K562 (cell line): ENCODE measurements around the gene DDX41. TPM values are rescaled to one million over a fixed set of nuclear protein-coding genes. Genes with fewer than 3 reads are reported as not detected.

Experiments
- ATAC-seq: fragments of 200-7000 bp; cut with Tn5 transposase; 3 replicates; pipeline ENCODE4 v1.9.1; 2020; ENCODE audit warnings: moderate library complexity
- BruUV-seq: library from RNA; stranded (reverse); fragments of 400-500 nt; replicated peaks from 2 replicates; lab custom pipeline; 2021; lab: Mats Ljungman, UMichigan
- CTCF ChIA-PET: fragments of 300-600 bp; formaldehyde crosslinking; extraction: SDS; loops from one replicate; lab custom pipeline; 2021; ENCODE audit warnings: low intra/inter-chr PET ratio; lab: Yijun Ruan, JAX
- POLR2A ChIA-PET: fragments of 300-600, 350-650 bp; sonication (Branson Sonifier 250); formaldehyde crosslinking; extraction: SDS; loops from one replicate; lab custom pipeline; 2021; ENCODE audit warnings: antibody characterized with exemption, inconsistent platforms; lab: Yijun Ruan, JAX
- DNase-seq, 4 experiments: peaks; one replicate each; pipeline versions ENCODE4 v3.0.0 to v3.0.0-alpha.2; 2011 to 2018; ENCODE audit warnings: low spot score in 3 of 4, mixed read lengths in 3 of 4; ENCODE audit errors: extremely low read depth in 1 of 4
- FAIRE-seq: peaks from 2 replicates; lab custom pipeline; 2011; peaks lifted over from hg19 to GRCh38; lab: Jason Lieb, UNC
- H2AFZ ChIP-seq: 2 replicates; pipeline ENCODE4 v1.6.0; 2011; ENCODE audit warnings: low read depth, low read length, control low read depth, inconsistent platforms
- H3K27ac ChIP-seq: fragments of 200-600 bp; 3 replicates; pipeline ENCODE4 v1.8.0; 2011; ENCODE audit warnings: low read depth, mild to moderate bottlenecking, control low read depth, inconsistent platforms, low read length, moderate library complexity, mixed read lengths; ENCODE audit errors: extremely low read depth
- H3K27me3 ChIP-seq, 2 experiments: fragments of 300-600 bp in 1 of 2; 2 replicates in 1 of 2; 3 replicates in 1 of 2; pipeline versions ENCODE4 v1.6.0 to v1.8.0; 2011; ENCODE audit warnings: inconsistent platforms in 2 of 2, low read length in 2 of 2, mild to moderate bottlenecking in 1 of 2, mixed read lengths in 1 of 2, moderate library complexity in 1 of 2; ENCODE audit not compliant: control insufficient read depth in 2 of 2, insufficient read depth in 2 of 2
- H3K36me3 ChIP-seq: fragments of 300-600 bp; 3 replicates; pipeline ENCODE4 v1.8.0; 2011; ENCODE audit warnings: mild to moderate bottlenecking, low read length, inconsistent platforms; ENCODE audit not compliant: control insufficient read depth, insufficient read depth
- H3K4me1 ChIP-seq, 2 experiments: fragments of 200-600 bp in 1 of 2; replicated peaks in 1 of 2; 2 replicates in 1 of 2; 3 replicates in 1 of 2; pipeline versions ENCODE4 v1.5.1 to v1.8.0; 2011; ENCODE audit warnings: inconsistent platforms in 2 of 2, low read length in 2 of 2, mild to moderate bottlenecking in 1 of 2, mixed read lengths in 1 of 2, moderate library complexity in 1 of 2; ENCODE audit not compliant: control insufficient read depth in 2 of 2, insufficient read depth in 2 of 2
- H3K4me2 ChIP-seq: 2 replicates; pipeline ENCODE4 v1.6.1; 2011; ENCODE audit warnings: low read length, control low read depth, inconsistent platforms, mixed read lengths; ENCODE audit not compliant: insufficient read depth
- H3K4me3 ChIP-seq: fragments of 200-600 bp; sonication (generic), shearing (Covaris generic); 2 replicates; pipeline ENCODE4 v1.5.1; 2016; ENCODE audit warnings: control low read depth, inconsistent platforms
- H3K79me2 ChIP-seq: fragments of 200-600 bp; 3 replicates; pipeline ENCODE4 v1.8.0; 2011; ENCODE audit warnings: low read length, inconsistent platforms; ENCODE audit not compliant: control insufficient read depth, insufficient read depth
- H3K9ac ChIP-seq, 2 experiments: 2 replicates each; pipeline versions ENCODE4 v1.6.0 to v1.6.1; 2011; ENCODE audit warnings: low read depth in 2 of 2, low read length in 2 of 2, control low read depth in 1 of 2, inconsistent platforms in 1 of 2, mild to moderate bottlenecking in 1 of 2, mixed read lengths in 1 of 2; ENCODE audit not compliant: insufficient read depth in 1 of 2
- H3K9me1 ChIP-seq: one replicate; pipeline ENCODE4 v1.6.0; 2011; ENCODE audit warnings: inconsistent platforms, mild to moderate bottlenecking, low read length, moderate library complexity; ENCODE audit not compliant: control insufficient read depth, insufficient read depth
- H3K9me3 ChIP-seq: replicated peaks from 2 replicates; pipeline ENCODE4 v1.5.1; 2011; ENCODE audit warnings: low read depth, low read length, inconsistent platforms; ENCODE audit not compliant: control insufficient read depth, insufficient read depth
- H4K20me1 ChIP-seq: replicated peaks from 2 replicates; pipeline ENCODE4 v1.6.1; 2011; ENCODE audit warnings: low read length, inconsistent platforms, mixed read lengths; ENCODE audit not compliant: control insufficient read depth, insufficient read depth
- ATF4 ChIP-seq: fragments of 450-650 bp; formaldehyde crosslinking; IDR thresholded peaks from 2 replicates; pipeline ENCODE4 v1.4.0; 2022; ENCODE audit warnings: mild to moderate bottlenecking, moderate library complexity
- FOSL1 ChIP-seq: fragments of 200-800 bp; sonication (Bioruptor generic); conservative IDR thresholded peaks from 2 replicates; pipeline ENCODE4 v1.6.1; 2016; ENCODE audit warnings: missing genetic modification characterization, missing compliant biosample characterization
- GABPB1 ChIP-seq: sonication (generic); formaldehyde crosslinking; IDR thresholded peaks from 2 replicates; pipeline ENCODE4 v1.8.0; 2022; ENCODE audit warnings: mild to moderate bottlenecking, missing genetic modification reagents
- GATAD2A ChIP-seq: fragments of 450-650 bp; IDR thresholded peaks from 2 replicates; pipeline ENCODE4 v1.6.1; 2017
- HDAC8 ChIP-seq: fragments of 450-650 bp; IDR thresholded peaks from 2 replicates; pipeline ENCODE4 v1.6.1; 2016; ENCODE audit warnings: mild to moderate bottlenecking, missing genetic modification characterization, moderate library complexity, missing compliant biosample characterization
- L3MBTL2 ChIP-seq: fragments of 450-650 bp; IDR thresholded peaks from 2 replicates; pipeline ENCODE4 v1.6.1; 2016; ENCODE audit warnings: mild to moderate bottlenecking, moderate library complexity
- NFATC3 ChIP-seq: fragments of 450-650 bp; IDR thresholded peaks from 2 replicates; pipeline ENCODE4 v1.6.1; 2017; ENCODE audit warnings: mild to moderate bottlenecking
- POLR2G ChIP-seq: fragments of 200-400 bp; formaldehyde crosslinking; IDR thresholded peaks from 2 replicates; pipeline ENCODE4 v1.6.1; 2017; ENCODE audit warnings: low read depth, mild to moderate bottlenecking, antibody characterized with exemption, low read length, moderate library complexity
- RBM17 ChIP-seq: fragments of 200-400 bp; formaldehyde crosslinking; IDR thresholded peaks from 2 replicates; pipeline ENCODE4 v1.6.1; 2017; ENCODE audit warnings: low read depth, mild to moderate bottlenecking, low read length, borderline replicate concordance
- RBM25 ChIP-seq: fragments of 200-400 bp; formaldehyde crosslinking; IDR thresholded peaks from 2 replicates; pipeline ENCODE4 v1.6.1; 2018; ENCODE audit warnings: low read length, low read depth, moderate library complexity; ENCODE audit not compliant: severe bottlenecking
- ZBTB7A ChIP-seq: IDR thresholded peaks from 2 replicates; pipeline ENCODE4 v1.6.1; 2011; ENCODE audit warnings: low read depth, mild to moderate bottlenecking, low read length, moderate library complexity, borderline replicate concordance; ENCODE audit not compliant: control insufficient read depth
- ZC3H4 ChIP-seq: sonication (generic); formaldehyde crosslinking; IDR thresholded peaks from 2 replicates; pipeline ENCODE4 v1.9.0; 2021; ENCODE audit warnings: missing genetic modification reagents, borderline replicate concordance
- ZFP30 ChIP-seq: fragments of 250-450 bp; sonication (Bioruptor Pico); IDR thresholded peaks from 2 replicates; pipeline ENCODE4 v1.8.0; 2022; ENCODE audit warnings: moderate library complexity, mild to moderate bottlenecking, inconsistent platforms, borderline replicate concordance
- ZNF121 ChIP-seq: sonication (generic); formaldehyde crosslinking; conservative IDR thresholded peaks from 2 replicates; pipeline ENCODE4 v1.8.0; 2022; ENCODE audit warnings: missing genetic modification reagents
- ZNF696 ChIP-seq: fragments of 250-450 bp; sonication (Bioruptor Pico); conservative IDR thresholded peaks from 2 replicates; pipeline ENCODE4 v1.4.0; 2020; ENCODE audit warnings: mild to moderate bottlenecking, moderate library complexity
- WGBS: fragments of 100-300 bp; shearing (Covaris generic); methylation state at CpG from one replicate; pipeline ENCODE4 v1.1.6; 2016; ENCODE audit warnings: low coverage, mixed read lengths; ENCODE audit not compliant: insufficient coverage; ENCODE audit errors: missing lambda C conversion rate; 5-methylcytosine and 5-hydroxymethylcytosine counted together
- in situ Hi-C: fragments of 300-500 bp; cut with MboI; formaldehyde crosslinking; loops from 4 replicates; pipeline ENCODE4 v1.15.0; 2018; ENCODE audit warnings: inconsistent platforms, mixed read lengths
- intact Hi-C: fragments of 100-400 bp; cut with micrococcal nuclease; formaldehyde crosslinking; loops from 2 replicates; pipeline ENCODE4 v1.14.2; 2022
- polyA plus RNA-seq, 8 experiments: library from polyadenylated mRNA; depleted of rRNA in 4 of 8; stranded (reverse) in 5 of 8; unstranded in 3 of 8; fragments of >200 nt; fragmentation: Nextera tagmentation in 2 of 8; fragmentation: Illumina TruSeq in 1 of 8; extraction: Ambion mirVana in 2 of 8; extraction: Trizol in 1 of 8; gene quantifications; 2 replicates each; pipeline versions ENCODE4 v1.2.1 to v1.2.3, GENCODE V29; 2011 to 2014; ENCODE audit warnings: inconsistent platforms in 1 of 8, missing spikeins in 1 of 8
- total RNA-seq, 7 experiments: library from RNA; depleted of rRNA in 6 of 7; stranded (reverse); fragments of >200 nt in 6 of 7; fragmentation: Illumina TruSeq in 2 of 7; extraction: Trizol in 2 of 7; gene quantifications; 2 replicates each; pipeline versions ENCODE4 v1.2.1 to v1.2.3, GENCODE V29; 2011 to 2021; ENCODE audit warnings: low replicate concordance in 1 of 7
- TF ChIP-seq, protein P1 (sequence below), 2 experiments: fragments of 450-650 bp; IDR thresholded peaks; 2 replicates each; pipeline ENCODE4 v1.6.1; 2018; ENCODE audit warnings: mild to moderate bottlenecking in 2 of 2, low read depth in 1 of 2; ENCODE audit not compliant: partially characterized antibody in 2 of 2

Gene DDX41
- total and polyA plus RNA-seq, 9 of the 15 experiments (the other 6 are each of a cell fraction or from before 2014, with no cell fraction given): 38.2 to 284 (median 116) TPM

DNA sequence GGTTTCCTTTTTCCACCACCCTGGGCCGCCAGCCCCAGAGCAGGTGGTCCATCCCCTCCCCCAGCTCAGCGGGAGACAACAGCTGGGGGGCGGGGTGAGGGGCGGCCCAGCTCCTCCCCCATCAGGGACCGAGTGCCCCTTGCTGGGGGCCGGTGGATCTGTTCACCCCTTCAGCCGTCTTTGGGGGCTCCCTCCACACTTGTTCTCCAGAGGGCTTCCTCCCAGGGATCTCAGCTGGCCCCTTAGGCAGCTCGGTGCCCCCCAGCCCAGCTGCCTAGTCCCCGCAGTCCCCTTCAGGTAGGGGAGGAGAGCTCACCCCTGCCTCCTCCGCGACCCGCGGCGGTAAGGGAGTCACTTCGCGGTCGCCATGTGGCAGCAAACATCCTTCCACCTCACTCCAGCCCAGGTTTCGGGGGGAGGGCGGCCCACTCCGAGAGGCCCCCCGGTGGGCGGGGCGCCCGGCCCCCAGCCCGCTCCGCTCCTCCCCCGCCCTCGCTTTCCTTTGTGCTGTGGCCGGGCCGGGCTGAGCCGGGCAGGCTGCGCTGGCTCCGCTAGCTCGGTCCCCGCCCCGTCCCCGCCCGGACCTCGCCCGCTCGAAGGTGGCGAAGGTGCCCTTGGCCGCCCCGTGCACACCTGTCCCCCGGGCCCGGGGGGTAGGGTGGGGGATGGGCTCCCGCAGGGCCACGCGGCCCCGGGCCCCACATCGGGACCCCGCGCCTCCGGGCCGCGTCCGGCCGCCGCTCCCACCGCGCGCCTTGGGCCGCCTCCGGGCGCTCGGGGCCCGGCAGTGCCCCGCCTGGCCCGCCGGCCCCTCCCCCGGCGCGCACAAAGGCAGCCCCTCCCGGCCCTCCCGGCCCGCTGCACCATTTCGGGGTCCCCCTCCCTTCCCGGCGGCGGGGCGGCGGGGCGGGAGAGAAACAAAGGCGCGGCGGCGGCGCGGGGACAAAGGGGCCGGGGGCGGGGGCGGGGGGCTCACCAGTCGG is 44.0 kb downstream of the DDX41 start:
- DNase-seq (peak; percentile 60 to 88 (median 82)), FAIRE-seq (no peak), ATAC-seq (peak; percentile 61)
- Histone ChIP-seq H3K9ac (peak overlapping the region; percentile 77 to 97), H3K36me3 (peaks cover 29% of the 10 kb centered on the region; the same call in 1 of the 3 replicates), H4K20me1 (no peaks in the 10 kb centered on the region; the same call in 1 of the 2 replicates), H3K27ac (peak overlapping the region; percentile 79), H3K4me2 (peak overlapping the region; percentile 82), H2AFZ (peak overlapping the region; percentile 68), H3K27me3 (no peaks in the 10 kb centered on the region), H3K4me3 (peak overlapping the region; percentile 65), H3K79me2 (peaks cover 36% of the 10 kb centered on the region), H3K9me1 (no peaks in the 10 kb centered on the region), H3K9me3 (no peaks in the 10 kb centered on the region), H3K4me1 (peaks cover 21 to 67% of the 10 kb centered on the region in 2 experiments)
- intact Hi-C loops: no loop called here
- 0% methylated on average over 23 of the region's 93 CpGs for WGBS
- in situ Hi-C loops: no loop called here
- ChIA-PET CTCF (interaction anchor here (0.6 kb wide), 2 partner anchors 19 kb away, joined by 3 read pairs; no protein-coding TSS in a partner anchor), POLR2A (interaction anchor here (0.7 to 1.7 kb wide), 5 partner anchors 17 to 23 kb away, joined by 3 to 10 read pairs (median 4); no protein-coding TSS in a partner anchor)
- TSS peak; percentile 39 for BruUV-seq
- peak; percentile 78 for TF ChIP-seq POLR2G
- TF ChIP-seq GATAD2A: 0 out of 2 replicates have a peak, but pooled peaks have one; percentile 41
- TF ChIP-seq ATF4: no peak
- TF ChIP-seq GABPB1 (CRISPR knock-in tag): no peak
- TF ChIP-seq ZNF121 (CRISPR knock-in tag): no peak
- no peak for TF ChIP-seq ZNF696 (CRISPR knock-in tag)
- TF ChIP-seq ZFP30: no peak
- TF ChIP-seq HDAC8 (tag): no peak
- no peak for TF ChIP-seq RBM25
- no peak for TF ChIP-seq ZC3H4 (CRISPR knock-in tag)
- no peak for TF ChIP-seq FOSL1
- TF ChIP-seq RBM17: no peak
- peak; percentile 50 for TF ChIP-seq L3MBTL2
- TF ChIP-seq, protein P1, sequence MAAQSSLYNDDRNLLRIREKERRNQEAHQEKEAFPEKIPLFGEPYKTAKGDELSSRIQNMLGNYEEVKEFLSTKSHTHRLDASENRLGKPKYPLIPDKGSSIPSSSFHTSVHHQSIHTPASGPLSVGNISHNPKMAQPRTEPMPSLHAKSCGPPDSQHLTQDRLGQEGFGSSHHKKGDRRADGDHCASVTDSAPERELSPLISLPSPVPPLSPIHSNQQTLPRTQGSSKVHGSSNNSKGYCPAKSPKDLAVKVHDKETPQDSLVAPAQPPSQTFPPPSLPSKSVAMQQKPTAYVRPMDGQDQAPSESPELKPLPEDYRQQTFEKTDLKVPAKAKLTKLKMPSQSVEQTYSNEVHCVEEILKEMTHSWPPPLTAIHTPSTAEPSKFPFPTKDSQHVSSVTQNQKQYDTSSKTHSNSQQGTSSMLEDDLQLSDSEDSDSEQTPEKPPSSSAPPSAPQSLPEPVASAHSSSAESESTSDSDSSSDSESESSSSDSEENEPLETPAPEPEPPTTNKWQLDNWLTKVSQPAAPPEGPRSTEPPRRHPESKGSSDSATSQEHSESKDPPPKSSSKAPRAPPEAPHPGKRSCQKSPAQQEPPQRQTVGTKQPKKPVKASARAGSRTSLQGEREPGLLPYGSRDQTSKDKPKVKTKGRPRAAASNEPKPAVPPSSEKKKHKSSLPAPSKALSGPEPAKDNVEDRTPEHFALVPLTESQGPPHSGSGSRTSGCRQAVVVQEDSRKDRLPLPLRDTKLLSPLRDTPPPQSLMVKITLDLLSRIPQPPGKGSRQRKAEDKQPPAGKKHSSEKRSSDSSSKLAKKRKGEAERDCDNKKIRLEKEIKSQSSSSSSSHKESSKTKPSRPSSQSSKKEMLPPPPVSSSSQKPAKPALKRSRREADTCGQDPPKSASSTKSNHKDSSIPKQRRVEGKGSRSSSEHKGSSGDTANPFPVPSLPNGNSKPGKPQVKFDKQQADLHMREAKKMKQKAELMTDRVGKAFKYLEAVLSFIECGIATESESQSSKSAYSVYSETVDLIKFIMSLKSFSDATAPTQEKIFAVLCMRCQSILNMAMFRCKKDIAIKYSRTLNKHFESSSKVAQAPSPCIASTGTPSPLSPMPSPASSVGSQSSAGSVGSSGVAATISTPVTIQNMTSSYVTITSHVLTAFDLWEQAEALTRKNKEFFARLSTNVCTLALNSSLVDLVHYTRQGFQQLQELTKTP (IDR thresholded peaks at IDR 0.05; ENCODE audit: low read depth in 1 of 2, partially characterized antibody in 2 of 2): no peak
- peak; percentile 64 for TF ChIP-seq ZBTB7A
- no peak for TF ChIP-seq NFATC3
